ENCODE measurements around the gene METTL16.
"Not testable (repeated sequence)": the region's sequence is repeated elsewhere in the genome, so short reads cannot be mapped to it uniquely, and the experiment has no call there.

METTL16 gene

DNA sequence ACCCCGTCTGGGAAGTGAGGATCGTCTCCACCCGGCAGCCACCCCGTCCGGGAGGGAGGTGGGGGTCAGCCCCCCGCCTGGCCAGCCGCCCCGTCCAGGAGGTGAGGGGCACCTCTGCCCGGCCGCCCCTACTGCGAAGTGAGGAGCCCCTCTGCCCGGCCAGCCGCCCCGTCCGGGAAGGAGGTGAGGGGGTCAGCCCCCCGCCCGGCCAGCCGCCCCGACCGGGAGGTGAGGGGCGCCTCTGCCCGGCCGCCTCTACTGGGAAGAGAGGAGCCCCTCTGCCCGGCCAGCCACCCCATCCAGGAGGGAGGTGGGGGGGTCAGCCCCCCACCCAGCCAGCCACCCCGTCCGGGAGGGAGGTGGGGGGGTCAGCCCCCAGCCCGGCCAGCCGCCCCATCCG, 4.7 kb downstream of the METTL16 start:
- in situ Hi-C loops (cut with HindIII; ENCODE audit: low sequenced_read_pairs): not testable (repeated sequence)

GRCh38 chr17:2503627-2504026, 8.1 kb downstream of the METTL16 start:
- in situ Hi-C loops (cut with HindIII; ENCODE audit: low sequenced_read_pairs): no loop called here

DNA sequence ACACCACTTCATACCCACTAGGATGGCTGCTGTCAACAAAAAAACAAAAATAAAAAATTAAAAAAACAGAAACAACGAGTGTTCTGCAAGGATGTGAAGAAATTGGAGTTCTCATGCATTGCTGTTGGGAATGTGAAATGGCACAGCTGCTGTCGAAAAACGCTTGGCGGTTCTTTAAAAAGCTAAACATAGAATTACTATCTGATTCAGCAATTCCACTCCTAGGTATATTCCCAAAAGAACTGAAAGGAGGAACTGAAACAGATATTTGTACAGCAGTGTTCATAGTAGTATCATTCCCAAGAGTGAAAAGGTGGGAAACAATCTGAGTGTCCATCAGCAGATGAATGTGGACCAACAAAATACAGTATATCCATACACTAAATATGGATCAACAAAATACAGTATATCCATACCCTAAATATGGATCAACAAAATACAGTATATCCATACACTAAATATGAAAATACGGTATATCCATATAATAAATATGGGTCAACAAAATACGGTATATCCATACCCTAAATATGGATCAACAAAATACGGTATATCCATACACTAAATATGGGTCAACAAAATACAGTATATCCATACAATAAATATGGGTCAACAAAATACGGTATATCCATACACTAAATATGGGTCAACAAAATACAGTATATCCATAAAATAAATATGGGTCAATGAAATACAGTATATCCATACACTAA, 8.7 kb downstream of the METTL16 start:
- in situ Hi-C loops (cut with HindIII; ENCODE audit: low sequenced_read_pairs): no loop called here

DNA sequence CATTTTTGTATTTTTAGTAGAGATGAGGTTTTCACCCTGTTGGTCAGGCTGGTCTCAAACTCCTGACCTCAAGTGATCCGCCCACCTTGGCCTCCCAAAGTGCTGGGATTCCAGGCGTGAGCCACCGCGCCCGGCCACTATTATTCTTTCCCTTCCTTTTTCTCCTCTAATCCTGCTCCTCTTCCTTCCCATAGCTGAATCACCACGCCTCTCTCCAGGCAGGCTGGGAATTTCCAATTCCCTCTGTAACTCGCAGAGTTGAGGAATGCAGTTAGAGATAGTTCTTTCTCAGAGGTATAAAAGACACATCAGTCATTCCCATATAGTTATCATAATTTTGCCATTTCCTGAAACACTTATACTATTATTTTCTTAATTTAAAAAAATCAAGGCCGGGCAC, 11.2 kb downstream of the METTL16 start:
- in situ Hi-C loops (cut with HindIII; ENCODE audit: low sequenced_read_pairs): no loop called here

- in situ Hi-C loops (cut with HindIII; ENCODE audit: low sequenced_read_pairs): loop anchor here (25.0 kb wide), 2 partner anchors 123 to 273 kb away; no protein-coding TSS in a partner anchor
Measured at GRCh38 chr17:2489286-2489685, 22.4 kb downstream of the METTL16 start.

DNA sequence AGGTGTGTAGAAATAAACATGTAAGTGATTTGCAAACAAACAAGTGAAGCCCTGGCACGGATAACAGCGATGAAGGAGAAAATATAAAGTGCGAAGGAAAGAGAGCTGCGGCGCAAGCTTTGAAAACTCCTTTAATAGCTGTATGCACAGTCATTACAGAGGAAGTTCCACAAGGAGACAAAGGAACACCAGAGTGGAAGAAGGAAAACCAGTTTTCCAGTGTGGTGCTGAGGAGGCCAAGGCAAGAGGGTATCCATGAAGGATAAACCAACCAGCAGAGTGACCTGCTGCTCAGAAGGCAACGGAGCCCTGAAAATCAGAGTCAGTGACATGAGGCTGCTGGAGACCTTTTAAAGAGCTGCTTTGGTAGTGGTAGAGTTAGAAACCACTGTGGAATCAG, 24.4 kb downstream of the METTL16 start:
- in situ Hi-C loops (cut with HindIII; ENCODE audit: low sequenced_read_pairs): loop anchor here (25.0 kb wide), 2 partner anchors 125 to 275 kb away; no protein-coding TSS in a partner anchor

DNA sequence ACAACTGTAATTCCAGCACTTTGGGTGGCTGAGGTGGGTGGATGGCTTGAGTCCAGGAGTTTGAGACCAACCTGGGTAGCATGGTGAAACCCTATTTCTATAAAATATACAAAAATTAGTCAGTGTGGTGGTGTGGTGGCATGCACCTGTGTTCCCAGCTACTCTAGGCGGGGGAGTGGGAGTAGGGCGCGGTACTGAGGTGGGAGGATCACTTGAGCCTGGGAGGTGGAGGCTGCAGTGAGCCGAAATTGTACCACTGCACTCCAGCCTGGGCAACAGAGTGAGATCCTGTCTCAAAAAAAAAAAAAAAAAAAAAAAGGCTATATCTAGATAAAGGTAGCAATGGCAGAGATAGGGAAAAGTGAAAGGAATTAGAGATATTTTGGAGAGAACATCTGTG, 25.0 kb downstream of the METTL16 start:
- in situ Hi-C loops (cut with HindIII; ENCODE audit: low sequenced_read_pairs): loop anchor here (25.0 kb wide), 2 partner anchors 126 to 276 kb away; no protein-coding TSS in a partner anchor

GRCh38 chr17:2485970-2486369, 25.7 kb downstream of the METTL16 start:
- in situ Hi-C loops (cut with HindIII; ENCODE audit: low sequenced_read_pairs): loop anchor here (25.0 kb wide), 2 partner anchors 126 to 276 kb away; no protein-coding TSS in a partner anchor

- in situ Hi-C loops (cut with HindIII; ENCODE audit: low sequenced_read_pairs): loop anchor here (25.0 kb wide), 2 partner anchors 127 to 277 kb away; no protein-coding TSS in a partner anchor
Measured at GRCh38 chr17:2485543-2485942, 26.1 kb downstream of the METTL16 start.

DNA sequence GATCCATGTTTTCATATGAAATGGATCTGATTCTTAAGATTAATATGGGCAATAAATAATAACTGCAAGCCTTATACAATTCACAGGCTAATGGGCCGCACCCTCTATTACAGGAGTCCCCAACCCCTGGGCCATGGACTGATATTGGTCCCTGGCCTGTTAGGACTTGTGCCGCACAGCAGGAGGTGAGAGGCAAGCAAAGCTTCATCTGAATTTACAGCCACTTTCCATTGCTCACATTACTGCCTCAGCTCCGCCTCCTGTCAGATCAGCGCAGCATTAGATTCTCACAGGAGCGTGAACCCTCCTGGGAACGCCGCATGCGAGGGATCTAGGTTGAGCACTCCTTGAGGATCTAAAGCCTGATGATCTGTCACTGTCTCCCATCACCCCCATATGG, 26.8 kb downstream of the METTL16 start:
- in situ Hi-C loops (cut with HindIII; ENCODE audit: low sequenced_read_pairs): loop anchor here (25.0 kb wide), 2 partner anchors 127 to 277 kb away; no protein-coding TSS in a partner anchor

DNA sequence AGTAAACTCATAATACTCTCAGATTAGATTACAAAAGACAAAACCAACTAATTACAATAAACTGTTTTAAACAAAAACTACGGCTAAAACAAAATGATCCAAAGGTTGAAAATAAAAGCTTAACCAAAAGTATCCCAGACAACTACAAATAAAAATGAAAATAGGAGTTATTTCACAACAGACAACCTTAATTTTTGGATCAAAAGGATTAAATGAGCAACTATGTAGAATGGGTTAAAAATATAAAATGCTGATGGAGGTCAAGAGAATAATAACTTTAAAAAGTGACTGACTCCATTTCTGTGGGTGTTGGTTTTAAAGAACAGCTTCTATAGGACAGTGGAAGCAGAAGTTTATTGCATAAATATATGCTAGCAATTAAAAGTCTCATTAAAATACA, 28.6 kb downstream of the METTL16 start:
- in situ Hi-C loops (cut with HindIII; ENCODE audit: low sequenced_read_pairs): loop anchor here (25.0 kb wide), 2 partner anchors 129 to 279 kb away; no protein-coding TSS in a partner anchor

DNA sequence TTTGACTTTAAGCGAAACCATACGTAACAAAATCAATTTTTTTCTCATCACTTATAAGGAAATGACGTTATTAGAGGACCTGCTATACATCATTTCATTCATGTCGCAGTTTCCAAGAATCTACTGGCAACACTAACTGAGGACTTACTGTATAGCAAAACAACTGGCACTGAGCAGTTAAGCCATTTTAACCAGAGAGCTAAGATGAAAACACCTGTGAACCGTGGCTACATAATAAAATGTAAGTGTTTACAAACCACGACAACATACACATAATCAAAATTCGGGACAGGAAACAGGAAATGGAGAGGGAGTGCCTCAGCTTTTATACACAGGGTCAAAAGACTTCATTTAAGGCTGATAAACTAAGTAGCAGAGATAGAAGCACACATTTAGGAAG, 29.5 kb downstream of the METTL16 start:
- in situ Hi-C loops (cut with HindIII; ENCODE audit: low sequenced_read_pairs): loop anchor here (25.0 kb wide), 2 partner anchors 130 to 280 kb away; no protein-coding TSS in a partner anchor

DNA sequence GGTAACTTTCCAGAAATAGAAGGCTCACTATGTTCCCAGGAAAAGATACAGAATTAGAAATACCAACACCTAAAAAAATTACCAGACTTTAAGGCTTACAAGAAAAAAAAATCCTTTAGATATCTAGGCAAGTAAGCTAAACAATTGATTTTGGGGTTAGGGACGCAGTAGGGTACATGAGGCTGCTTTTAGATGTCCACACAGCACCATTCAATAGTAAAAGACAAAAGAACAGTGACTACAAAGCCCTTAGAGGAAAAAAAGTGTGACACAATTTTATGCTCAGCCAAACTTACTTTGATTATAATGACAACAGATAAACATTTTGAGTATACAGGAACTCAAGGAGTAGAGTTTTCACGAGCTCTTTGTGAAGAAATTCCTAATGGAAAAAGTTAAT, 29.9 kb downstream of the METTL16 start:
- in situ Hi-C loops (cut with HindIII; ENCODE audit: low sequenced_read_pairs): loop anchor here (25.0 kb wide), 2 partner anchors 131 to 281 kb away; no protein-coding TSS in a partner anchor

- in situ Hi-C loops (cut with HindIII; ENCODE audit: low sequenced_read_pairs): loop anchor here (25.0 kb wide), 2 partner anchors 134 to 284 kb away; no protein-coding TSS in a partner anchor
Measured at GRCh38 chr17:2478458-2478857, 33.2 kb downstream of the METTL16 start.

DNA sequence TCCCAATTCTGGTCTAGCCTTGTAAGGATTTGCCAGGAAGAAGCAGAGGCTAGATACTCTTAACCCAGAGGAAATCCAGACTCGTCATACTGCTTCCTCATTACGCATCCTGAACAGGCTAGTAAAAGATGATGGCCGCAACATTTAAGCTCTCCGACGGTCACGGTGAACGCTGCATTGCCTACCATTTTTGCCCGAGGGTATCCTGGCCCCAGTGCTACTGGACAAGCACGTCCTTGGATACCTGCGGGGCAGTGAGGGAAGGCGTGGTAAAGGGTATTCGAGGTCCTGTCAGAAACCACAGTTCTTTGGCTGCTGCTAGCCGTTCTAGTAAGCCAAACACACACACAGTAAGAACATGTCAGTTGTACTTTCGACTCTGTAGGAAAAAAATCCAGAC, 36.6 kb downstream of the METTL16 start:
- in situ Hi-C loops (cut with HindIII; ENCODE audit: low sequenced_read_pairs): loop anchor here (25.0 kb wide), 2 partner anchors 137 to 287 kb away; no protein-coding TSS in a partner anchor

- in situ Hi-C loops (cut with HindIII; ENCODE audit: low sequenced_read_pairs): no loop called here
Measured at GRCh38 chr17:2474371-2474770, 37.3 kb downstream of the METTL16 start.

GRCh38 chr17:2468270-2468669, 43.4 kb downstream of the METTL16 start:
- in situ Hi-C loops (cut with HindIII; ENCODE audit: low sequenced_read_pairs): no loop called here

GRCh38 chr17:2466931-2467330, 44.8 kb downstream of the METTL16 start:
- in situ Hi-C loops (cut with HindIII; ENCODE audit: low sequenced_read_pairs): no loop called here

DNA sequence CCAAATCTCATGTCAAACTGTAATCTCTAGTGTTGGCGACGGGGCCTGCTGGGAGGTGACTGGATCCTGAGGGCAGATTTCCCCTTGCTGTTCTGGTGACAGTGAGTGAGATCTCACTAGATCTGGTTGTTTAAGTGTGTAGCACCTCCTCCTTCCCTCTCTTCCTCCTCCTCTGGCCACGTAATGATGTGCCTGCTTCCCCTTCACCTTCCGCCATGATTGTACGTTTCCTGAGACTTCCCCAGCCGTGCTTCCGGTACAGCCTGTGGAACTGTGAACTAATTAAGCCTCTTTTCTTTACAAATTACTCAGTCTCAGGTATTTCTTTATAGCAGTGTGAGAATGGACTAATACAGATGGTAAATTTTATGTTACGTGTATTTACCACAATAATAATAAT, 49.2 kb downstream of the METTL16 start:
- in situ Hi-C loops (cut with HindIII; ENCODE audit: low sequenced_read_pairs): no loop called here

GRCh38 chr17:2459917-2460271, 51.8 kb downstream of the METTL16 start:
- in situ Hi-C loops (cut with HindIII; ENCODE audit: low sequenced_read_pairs): no loop called here

DNA sequence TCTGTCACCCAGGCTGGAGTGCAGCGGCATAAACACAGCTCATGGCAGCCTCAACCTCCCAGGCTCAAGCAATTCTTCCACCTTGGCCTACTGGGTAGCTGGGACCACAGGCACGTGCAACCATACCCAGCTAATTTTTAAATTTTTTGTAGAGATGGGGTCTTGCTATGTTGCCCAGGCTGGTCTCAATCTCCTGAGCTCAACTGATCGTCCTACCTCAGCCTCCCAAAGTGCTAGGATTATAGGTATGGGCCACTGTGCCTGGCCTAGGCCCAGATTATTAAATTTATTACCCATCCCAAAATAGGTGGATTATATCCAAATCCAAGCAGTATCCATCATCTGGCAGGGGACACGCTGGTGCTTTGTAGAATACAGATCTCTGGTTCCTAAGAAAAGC, 53.8 kb downstream of the METTL16 start:
- in situ Hi-C loops (cut with HindIII; ENCODE audit: low sequenced_read_pairs): no loop called here

DNA sequence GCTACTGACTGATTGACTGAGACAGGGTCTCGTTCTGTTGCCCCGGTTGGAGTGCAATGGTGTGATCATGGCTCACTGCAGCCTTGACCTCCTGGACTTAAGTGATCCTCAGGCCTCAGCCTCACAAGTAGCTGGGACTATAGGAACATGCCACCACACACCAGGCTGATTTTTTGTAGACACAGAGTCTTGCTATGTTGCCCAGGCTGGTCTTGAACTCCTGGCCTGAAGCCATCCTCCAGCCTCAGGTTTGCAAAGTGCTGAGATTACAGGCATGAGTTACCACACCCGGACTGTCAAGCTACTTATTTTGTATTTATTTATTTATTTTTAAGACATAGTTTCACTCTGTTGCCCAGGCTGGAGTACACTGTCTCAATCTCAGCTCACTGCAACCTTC, 55.2 kb downstream of the METTL16 start:
- in situ Hi-C loops (cut with HindIII; ENCODE audit: low sequenced_read_pairs): no loop called here
